A549 (cell line): Measurements from ENCODE around the gene MCTP1. TPM values are rescaled to one million over a fixed set of nuclear protein-coding genes. Genes with fewer than 3 reads are reported as not detected.

Experiments
- ATAC-seq, 2 experiments: fragments of 200-7000 bp in 1 of 2; fragments of >200 bp in 1 of 2; cut with Nextera tagmentation in 1 of 2; cut with Tn5 transposase in 1 of 2; 3 replicates each; pipeline versions ENCODE4 v1.8.0 to v1.9.1; 2018 to 2020; ENCODE audit warnings: mild to moderate bottlenecking in 1 of 2, moderate library complexity in 1 of 2
- CTCF ChIA-PET: fragments of 300-600 bp; sonication (Branson Sonifier 250); formaldehyde crosslinking; extraction: SDS; loops from one replicate; lab custom pipeline; 2021; ENCODE audit warnings: antibody characterized with exemption, inconsistent platforms; lab: Yijun Ruan, JAX
- POLR2A ChIA-PET: fragments of 350-600 bp; formaldehyde crosslinking; extraction: SDS; loops from one replicate; lab custom pipeline; 2021; ENCODE audit warnings: antibody characterized with exemption, inconsistent platforms; lab: Yijun Ruan, JAX
- DNase-seq, 2 experiments: peaks; one replicate each; pipeline versions ENCODE4 v3.0.0 to v3.0.0-alpha.2; 2011 to 2016; ENCODE audit warnings: low read depth in 1 of 2, low spot score in 1 of 2
- FAIRE-seq: peaks from 2 replicates; lab custom pipeline; 2011; peaks lifted over from hg19 to GRCh38; lab: Jason Lieb, UNC
- H3K27ac ChIP-seq, 2 experiments: fragments of >200 bp; sonication (Bioruptor Twin); formaldehyde crosslinking; 3 replicates each; pipeline ENCODE4 v1.5.1; 2016 to 2017
- H3K4me1 ChIP-seq: fragments of >200 bp; sonication (Bioruptor Twin); formaldehyde crosslinking; 3 replicates; pipeline ENCODE4 v1.6.1; 2016
- H3K4me2 ChIP-seq: fragments of >200 bp; sonication (Bioruptor Twin); formaldehyde crosslinking; 3 replicates; pipeline ENCODE4 v1.6.1; 2016
- H3K4me3 ChIP-seq: fragments of >200 bp; sonication (Bioruptor Twin); formaldehyde crosslinking; 3 replicates; pipeline ENCODE4 v1.5.1; 2016
- H3K9me3 ChIP-seq: fragments of >200 bp; sonication (Bioruptor Twin); formaldehyde crosslinking; 3 replicates; pipeline ENCODE4 v1.6.1; 2016
- BCL3 ChIP-seq: fragments of >200 bp; sonication (Bioruptor Twin); formaldehyde crosslinking; IDR thresholded peaks from 3 replicates; pipeline ENCODE4 v1.6.1; 2016
- BHLHE40 ChIP-seq: IDR thresholded peaks from 2 replicates; pipeline ENCODE4 v1.6.1; 2012; ENCODE audit warnings: low read depth, low read length, inconsistent platforms
- ELK1 ChIP-seq: fragments of 150-350 bp; IDR thresholded peaks from 2 replicates; pipeline ENCODE4 v1.6.1; 2014; ENCODE audit warnings: low read depth, mild to moderate bottlenecking, low read length
- HDAC2 ChIP-seq: fragments of 200-600 bp; sonication (generic); IDR thresholded peaks from 2 replicates; pipeline ENCODE4 v1.6.1; 2016
- HES2 ChIP-seq: fragments of >200 bp; sonication (Bioruptor Twin); formaldehyde crosslinking; IDR thresholded peaks from 2 replicates; pipeline ENCODE4 v1.6.1; 2016
- HOXB13 ChIP-seq: fragments of 250-450 bp; sonication (Bioruptor Pico); IDR thresholded peaks from 2 replicates; pipeline ENCODE4 v1.5.0; 2020; ENCODE audit warnings: low read depth, mild to moderate bottlenecking, moderate library complexity
- HOXB5 ChIP-seq: fragments of 250-450 bp; sonication (Bioruptor Pico); IDR thresholded peaks from 2 replicates; pipeline ENCODE4 v1.5.0; 2020; ENCODE audit warnings: mild to moderate bottlenecking, moderate library complexity
- JUNB ChIP-seq: fragments of >200 bp; sonication (Bioruptor Twin); formaldehyde crosslinking; IDR thresholded peaks from 2 replicates; pipeline ENCODE4 v1.6.1; 2016
- KDM1A ChIP-seq: fragments of 200-600 bp; sonication (generic); IDR thresholded peaks from 2 replicates; pipeline ENCODE4 v1.6.1; 2016; ENCODE audit warnings: low read depth, mild to moderate bottlenecking
- NR3C1 ChIP-seq: fragments of >200 bp; sonication (Bioruptor Twin); formaldehyde crosslinking; IDR thresholded peaks from 3 replicates; pipeline ENCODE4 v1.6.1; 2017
- PHF8 ChIP-seq: fragments of 200-600 bp; sonication (generic); IDR thresholded peaks from 2 replicates; pipeline ENCODE4 v1.6.1; 2016; ENCODE audit warnings: low read depth, mild to moderate bottlenecking, antibody characterized with exemption, moderate library complexity, borderline replicate concordance
- POLR2AphosphoS2 ChIP-seq: conservative IDR thresholded peaks from 2 replicates; pipeline ENCODE4 v1.6.1; 2012; ENCODE audit warnings: low read length, improper control_type of control experiment, inconsistent platforms
- REST ChIP-seq: fragments of 200-600 bp; sonication (generic); IDR thresholded peaks from 2 replicates; pipeline ENCODE4 v1.6.1; 2016; ENCODE audit warnings: antibody characterized with exemption, mild to moderate bottlenecking, moderate library complexity
- RFX5 ChIP-seq: fragments of 450-650 bp; IDR thresholded peaks from 2 replicates; pipeline ENCODE4 v1.7.1; 2014; ENCODE audit warnings: antibody characterized with exemption, mild to moderate bottlenecking, moderate library complexity
- USF2 ChIP-seq: fragments of 450-650 bp; IDR thresholded peaks from 2 replicates; pipeline ENCODE4 v1.6.1; 2014; ENCODE audit warnings: antibody characterized with exemption
- WGBS: methylation state at CpG from one replicate; pipeline ENCODE4 v1.1.6; 2017; ENCODE audit errors: missing lambda C conversion rate; 5-methylcytosine and 5-hydroxymethylcytosine counted together
- polyA plus RNA-seq, 4 experiments: library from polyadenylated mRNA; depleted of rRNA in 3 of 4; stranded (reverse); fragments of >200 nt; fragmentation: RNase III in 1 of 4; extraction: RNeasy Plus Mini Kit Qiagen cat#74134 plus additional on column Dnase treatment in 1 of 4; gene quantifications; 2 replicates in 3 of 4; 3 replicates in 1 of 4; pipeline ENCODE4 v1.2.3, GENCODE V29; 2011 to 2017

The MCTP1 gene
- polyA plus RNA-seq, 2 of the 4 experiments (the other 2 are of a cell fraction): 5.4 to 6.9 TPM

- 99% methylated on average over 5 of the region's 5 CpGs for WGBS
- POLR2A ChIA-PET: no interaction called here
These were observed 214.9 kb downstream of the MCTP1 start for GRCh38 chr5:95069948-95070347.

GRCh38 chr5:95069021-95069420 lies 215.9 kb downstream of the MCTP1 start:
- TF ChIP-seq POLR2AphosphoS2 (no peak), BCL3 (no peak), HOXB13 (CRISPR knock-in tag) (no peak), USF2 (no peak), REST (no peak), BHLHE40 (no peak), RFX5 (no peak), KDM1A (no peak), PHF8 (no peak), NR3C1 (no peak), JUNB (no peak), HDAC2 (no peak)
- DNase-seq: no peak
- ATAC-seq: no peak
- CTCF ChIA-PET: interaction anchor here (0.8 to 1.0 kb wide), 2 partner anchors 42 to 100 kb away, joined by 3 read pairs; no protein-coding TSS in a partner anchor
- POLR2A ChIA-PET: interaction anchor here (0.7 kb wide), 1 partner anchor 14 kb away, joined by 4 read pairs; no protein-coding TSS in a partner anchor
- H3K27ac ChIP-seq: no peak overlapping the region
- no peaks in the 10 kb centered on the region for H3K4me1 ChIP-seq
- no peak overlapping the region for H3K4me2 ChIP-seq
- no peak overlapping the region for H3K4me3 ChIP-seq
- WGBS: 88% methylated on average over 2 of the region's 2 CpGs
- FAIRE-seq: no peak
- no peaks in the 10 kb centered on the region for H3K9me3 ChIP-seq

More at GRCh38 chr5:95069948-95070347, 214.9 kb downstream of the MCTP1 start:
- ATAC-seq (peak in 1 of 2 experiments; percentile 48; a peak in 1 of 6 replicates), DNase-seq (no peak), FAIRE-seq (no peak)
- no peak overlapping the region for H3K4me2 ChIP-seq
- no peak overlapping the region for H3K27ac ChIP-seq
- CTCF ChIA-PET: no interaction called here
- no peak overlapping the region for H3K4me3 ChIP-seq
- no peaks in the 10 kb centered on the region for H3K9me3 ChIP-seq
- TF ChIP-seq HOXB13 (CRISPR knock-in tag) (no peak), HOXB5 (CRISPR knock-in tag) (no peak), ELK1 (no peak), HES2 (no peak), KDM1A (no peak)
- H3K4me1 ChIP-seq: no peaks in the 10 kb centered on the region
